22Rv1 (cell line): ENCODE data around the gene SLC9A9.

Experiments used
- ZFX ChIP-seq: fragments of 450-650 bp; IDR thresholded peaks from 2 replicates; pipeline ENCODE4 v1.6.1; 2017; ENCODE audit warnings: antibody characterized with exemption, borderline replicate concordance
- TF ChIP-seq, protein P1 (sequence below): fragments of 450-650 bp; IDR thresholded peaks from 2 replicates; pipeline ENCODE4 v1.5.1; 2017; ENCODE audit warnings: mild to moderate bottlenecking

DNA sequence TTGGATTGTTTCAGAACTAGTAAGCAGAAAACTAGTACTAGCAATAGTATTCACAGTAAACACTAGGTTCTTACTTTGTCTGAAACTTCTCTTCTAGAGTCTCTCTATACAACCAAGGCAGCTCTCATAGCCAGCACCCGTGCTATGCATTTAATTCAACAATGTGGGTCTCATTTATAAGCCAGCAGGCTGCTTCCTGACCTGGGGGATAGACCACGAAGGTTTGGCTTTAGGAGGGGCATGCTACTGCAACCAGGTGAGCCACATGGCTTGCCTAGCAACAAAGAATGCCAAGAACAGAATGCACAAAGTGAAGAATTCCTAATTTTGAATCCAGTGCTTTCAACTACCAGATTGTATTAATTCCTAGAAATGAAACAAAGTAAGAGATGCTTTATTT lies 514.9 kb downstream of the SLC9A9 start:
- TF ChIP-seq, protein P1, sequence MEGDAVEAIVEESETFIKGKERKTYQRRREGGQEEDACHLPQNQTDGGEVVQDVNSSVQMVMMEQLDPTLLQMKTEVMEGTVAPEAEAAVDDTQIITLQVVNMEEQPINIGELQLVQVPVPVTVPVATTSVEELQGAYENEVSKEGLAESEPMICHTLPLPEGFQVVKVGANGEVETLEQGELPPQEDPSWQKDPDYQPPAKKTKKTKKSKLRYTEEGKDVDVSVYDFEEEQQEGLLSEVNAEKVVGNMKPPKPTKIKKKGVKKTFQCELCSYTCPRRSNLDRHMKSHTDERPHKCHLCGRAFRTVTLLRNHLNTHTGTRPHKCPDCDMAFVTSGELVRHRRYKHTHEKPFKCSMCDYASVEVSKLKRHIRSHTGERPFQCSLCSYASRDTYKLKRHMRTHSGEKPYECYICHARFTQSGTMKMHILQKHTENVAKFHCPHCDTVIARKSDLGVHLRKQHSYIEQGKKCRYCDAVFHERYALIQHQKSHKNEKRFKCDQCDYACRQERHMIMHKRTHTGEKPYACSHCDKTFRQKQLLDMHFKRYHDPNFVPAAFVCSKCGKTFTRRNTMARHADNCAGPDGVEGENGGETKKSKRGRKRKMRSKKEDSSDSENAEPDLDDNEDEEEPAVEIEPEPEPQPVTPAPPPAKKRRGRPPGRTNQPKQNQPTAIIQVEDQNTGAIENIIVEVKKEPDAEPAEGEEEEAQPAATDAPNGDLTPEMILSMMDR = no peak
- TF ChIP-seq ZFX = no peak
